RPMI8226 (cell line): ENCODE measurements around the gene RTN4R.
"Not testable (repeated sequence)": the region's sequence is repeated elsewhere in the genome, so short reads cannot be mapped to it uniquely, and the experiment has no call there.

ENCODE experiments used
- DNase-seq: peaks from one replicate; pipeline ENCODE4 v3.0.0-alpha.2; 2015

Gene RTN4R

GRCh38 chr22:20271114-20271994 lies 3.2 kb upstream of the RTN4R start:
- DNase-seq = no peak

- DNase-seq = not testable (repeated sequence)
Observed at GRCh38 chr22:20270190-20271113, 2.3 kb upstream of the RTN4R start.

DNA sequence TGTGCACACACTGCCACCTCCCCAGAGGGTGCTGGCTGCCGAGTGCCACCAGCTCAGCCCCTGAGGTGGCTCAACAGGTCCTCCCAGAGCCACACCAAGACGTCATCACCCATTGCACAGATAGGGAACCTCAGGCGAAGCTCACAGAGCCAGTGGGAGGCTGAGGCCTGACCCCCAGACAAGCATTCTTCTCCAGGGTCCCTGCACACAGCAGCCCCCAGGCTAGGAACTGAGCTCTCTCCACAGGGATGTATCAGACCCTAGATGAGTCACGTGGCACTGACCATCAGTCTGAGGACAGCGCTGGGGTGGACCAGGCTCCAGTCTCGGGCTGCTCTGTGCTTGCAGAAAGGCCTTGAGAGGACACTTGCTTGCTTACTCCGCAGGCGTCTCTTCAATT lies 1.6 kb upstream of the RTN4R start:
- not testable (repeated sequence) for DNase-seq

DNA sequence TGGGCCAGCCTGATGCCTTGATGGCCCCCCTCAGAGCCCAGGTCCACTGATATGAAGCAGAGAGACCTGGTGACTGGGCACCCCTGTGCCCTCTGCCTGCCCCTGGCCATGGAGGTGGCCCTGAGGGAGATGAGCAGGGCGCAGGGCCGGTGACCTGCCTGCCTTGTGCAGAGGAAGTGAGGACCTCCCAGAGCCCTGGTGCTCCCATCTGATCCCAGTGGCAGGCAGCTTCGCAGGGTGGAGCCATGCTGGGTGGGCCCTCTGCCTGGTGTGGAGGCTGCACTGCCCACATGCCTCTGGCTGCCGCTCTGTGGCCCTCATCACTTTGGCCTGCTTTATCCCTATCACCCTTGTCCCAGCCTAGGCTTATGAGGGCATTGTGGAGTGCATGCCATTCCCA lies 1.1 kb upstream of the RTN4R start:
- DNase-seq = not testable (repeated sequence)

DNA sequence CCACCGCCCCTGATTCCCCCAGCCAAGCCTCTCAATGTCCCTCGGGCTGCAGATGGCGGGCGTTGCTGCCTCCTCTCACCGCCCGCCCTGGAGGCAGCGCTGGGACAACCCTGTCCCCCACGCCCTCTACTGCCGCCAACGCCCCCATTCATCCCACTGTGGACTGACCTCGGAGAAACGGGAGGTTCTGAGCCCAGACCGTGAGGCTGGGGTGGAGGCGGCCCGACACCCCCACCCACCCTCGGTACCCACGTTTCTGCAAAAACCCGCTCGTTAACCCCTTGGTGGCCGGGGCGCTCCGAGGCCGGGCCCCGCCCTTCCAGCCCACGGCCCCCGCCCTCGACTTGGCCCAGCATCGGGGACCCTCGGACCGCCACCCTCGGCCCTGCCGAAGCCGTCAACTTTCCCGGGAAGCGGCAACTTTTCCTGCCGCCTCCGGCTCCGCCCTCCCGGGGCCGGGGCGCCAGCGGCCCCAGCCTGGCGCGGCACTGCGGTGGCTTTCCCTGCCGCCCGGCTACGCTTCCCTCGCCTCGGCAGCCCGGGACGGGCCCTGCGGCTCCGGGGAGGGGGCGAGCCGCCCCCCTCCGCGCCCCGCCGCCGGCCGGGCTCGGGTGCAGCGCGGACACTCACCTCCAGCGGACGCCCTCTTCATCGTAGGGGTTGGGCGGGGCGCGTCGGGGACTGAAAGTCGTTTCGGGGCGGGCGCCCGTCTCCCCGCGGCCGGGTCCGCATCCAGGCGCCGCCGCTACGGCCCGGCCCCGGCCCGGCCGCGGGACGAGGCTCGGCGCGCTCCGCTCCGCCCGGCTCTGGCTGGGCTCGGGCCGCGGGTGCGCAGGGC lies 458 bp downstream of the RTN4R start:
- DNase-seq = peak; percentile 3

DNA sequence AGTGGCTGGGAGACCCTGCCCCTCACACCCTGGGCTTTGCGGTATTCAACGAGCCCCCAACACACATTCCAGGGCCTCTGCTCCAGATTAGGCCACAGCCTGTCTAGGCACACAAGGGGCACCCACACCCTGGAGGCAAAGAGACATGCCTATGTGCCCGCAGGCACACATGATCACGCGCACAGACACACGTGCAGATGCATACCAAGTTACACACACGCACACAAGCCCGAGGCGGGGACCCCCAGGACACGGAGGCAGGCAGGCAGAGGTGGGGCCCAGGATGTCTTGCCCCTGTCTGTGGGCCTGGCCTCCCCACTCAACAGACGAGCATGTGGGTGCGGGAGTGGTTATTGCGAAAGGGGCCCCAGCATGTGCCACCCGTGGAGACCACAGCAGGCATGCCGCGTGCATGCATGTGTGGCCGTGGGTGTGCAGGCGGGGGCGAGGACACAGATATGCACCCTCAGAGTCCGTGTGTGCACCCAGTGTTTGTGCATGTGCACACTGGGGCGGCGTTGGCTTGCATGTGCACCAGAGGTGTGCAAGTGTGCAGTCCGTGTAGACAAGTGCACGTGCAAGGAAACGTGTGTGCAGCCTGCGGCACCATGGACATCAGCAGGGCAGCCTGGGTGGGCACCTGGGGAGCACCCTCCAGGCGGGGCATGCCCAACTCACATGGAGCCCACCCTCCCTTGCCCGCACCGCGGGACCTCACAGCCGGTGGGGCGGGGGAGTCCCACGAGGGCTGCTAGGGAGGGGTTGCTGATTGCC lies 1.3 kb downstream of the RTN4R start:
- not testable (repeated sequence) for DNase-seq

- not testable (repeated sequence) for DNase-seq
Observed at GRCh38 chr22:20265772-20266666, 2.1 kb downstream of the RTN4R start.

DNA sequence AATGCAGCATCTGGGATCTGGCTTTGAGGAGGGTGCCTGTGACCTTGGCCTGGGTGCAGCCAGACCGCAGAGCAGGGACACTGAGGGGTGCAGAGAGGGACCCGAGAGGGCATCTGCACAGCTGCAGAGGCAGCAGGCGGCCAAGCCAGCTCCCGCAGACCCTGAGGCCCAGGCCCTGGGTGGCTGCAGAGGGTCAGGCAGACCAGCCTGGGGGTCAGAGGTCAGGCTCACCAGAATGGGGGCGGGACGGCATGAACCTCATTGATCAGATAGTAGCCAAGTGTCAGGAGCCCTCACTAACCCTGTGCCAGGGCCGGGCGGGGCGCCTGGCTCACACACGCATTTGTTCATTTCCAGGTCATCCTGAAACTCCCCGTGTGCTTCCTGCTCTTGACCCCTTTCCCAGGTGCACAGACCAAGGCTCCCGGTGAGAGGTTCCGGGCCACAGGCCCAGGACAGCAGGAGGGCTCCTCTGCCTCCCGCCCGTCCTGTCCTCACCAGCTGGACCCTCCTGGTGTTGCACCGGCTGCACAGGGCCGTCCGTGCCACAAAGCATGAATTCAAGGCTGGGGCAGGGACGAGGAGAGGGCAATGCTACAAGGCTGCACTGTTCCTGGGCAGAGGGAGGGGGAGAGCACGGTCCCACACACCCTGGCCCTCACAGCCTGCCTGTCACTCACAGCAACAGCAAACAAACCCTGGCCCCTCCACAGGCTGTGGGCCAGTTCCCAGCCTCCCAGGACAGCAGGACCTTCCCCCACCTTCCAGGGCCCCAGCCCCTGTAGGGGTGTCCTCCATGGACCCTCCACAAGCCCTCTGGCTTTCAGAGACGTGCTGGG lies 3.3 kb downstream of the RTN4R start:
- no peak for DNase-seq

DNA sequence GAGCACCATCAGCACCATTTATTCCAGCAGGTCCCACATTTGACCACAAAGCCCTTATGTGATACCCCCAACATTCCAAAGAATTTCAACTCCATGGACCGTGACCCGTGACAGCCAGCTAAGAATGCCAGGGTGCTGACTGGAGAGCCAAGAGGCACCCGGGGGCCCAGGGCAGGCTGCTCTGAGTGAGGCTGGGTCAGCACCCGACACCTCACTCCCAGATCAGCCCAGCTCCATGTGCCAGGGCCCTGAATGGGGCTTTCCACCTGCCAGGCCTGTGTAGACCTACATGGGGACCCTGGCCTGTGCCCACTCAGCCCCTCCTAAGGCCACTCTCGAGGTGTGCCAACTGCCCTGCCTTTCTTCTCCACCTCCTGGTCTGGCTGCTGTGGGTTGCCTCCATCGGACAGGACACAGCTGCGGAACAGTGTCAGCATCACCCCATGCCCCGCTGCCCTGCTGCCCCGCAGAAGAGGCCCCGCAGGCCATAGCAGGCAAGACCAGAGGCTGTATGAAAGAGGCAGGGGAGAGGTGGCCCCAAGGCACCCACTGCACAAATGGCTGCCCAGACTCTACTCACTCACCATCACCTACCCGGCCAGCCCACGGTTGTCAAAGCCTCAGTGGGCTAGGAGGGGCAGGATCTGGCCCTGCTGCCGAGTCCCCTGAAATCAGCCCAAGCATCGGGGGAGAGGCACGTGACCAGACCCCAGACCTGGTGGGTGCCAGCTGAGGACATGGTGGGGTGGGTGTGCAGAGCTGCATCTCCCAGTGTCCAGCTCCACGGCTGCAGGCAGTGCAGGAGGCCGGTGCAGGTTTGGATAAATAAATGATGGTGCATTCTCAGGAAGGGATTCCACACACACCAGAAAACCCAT lies 4.5 kb downstream of the RTN4R start:
- DNase-seq = not testable (repeated sequence)

DNA sequence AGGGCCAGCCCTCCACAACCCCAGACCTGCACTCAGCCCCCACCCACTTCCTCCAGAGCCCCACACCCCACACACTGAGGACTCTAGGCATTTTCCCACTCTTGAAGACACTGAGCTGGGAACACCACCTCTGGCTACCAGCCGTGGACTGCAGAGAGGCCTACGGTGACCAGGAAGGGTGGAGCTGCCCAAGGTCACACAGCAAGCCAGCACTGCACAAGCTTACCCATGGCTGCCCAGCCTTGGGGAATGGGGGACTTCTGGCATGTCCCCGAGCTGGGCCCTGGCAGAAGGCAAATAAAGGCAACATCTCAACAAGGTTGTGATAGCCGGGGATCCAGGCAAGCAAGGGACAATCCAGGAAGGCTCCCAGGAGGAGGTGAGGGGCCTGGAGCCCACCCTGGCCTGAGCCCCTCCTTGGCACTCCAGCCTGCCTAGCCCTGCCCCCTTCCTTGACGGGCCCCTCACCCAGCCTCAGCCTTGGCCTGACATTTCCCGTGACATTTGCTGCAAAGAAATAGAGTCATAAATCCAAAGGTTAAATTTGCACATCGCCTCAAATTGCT lies 5.5 kb downstream of the RTN4R start:
- DNase-seq = no peak

GRCh38 chr22:20261848-20262581 lies 6.1 kb downstream of the RTN4R start:
- DNase-seq = no peak

DNA sequence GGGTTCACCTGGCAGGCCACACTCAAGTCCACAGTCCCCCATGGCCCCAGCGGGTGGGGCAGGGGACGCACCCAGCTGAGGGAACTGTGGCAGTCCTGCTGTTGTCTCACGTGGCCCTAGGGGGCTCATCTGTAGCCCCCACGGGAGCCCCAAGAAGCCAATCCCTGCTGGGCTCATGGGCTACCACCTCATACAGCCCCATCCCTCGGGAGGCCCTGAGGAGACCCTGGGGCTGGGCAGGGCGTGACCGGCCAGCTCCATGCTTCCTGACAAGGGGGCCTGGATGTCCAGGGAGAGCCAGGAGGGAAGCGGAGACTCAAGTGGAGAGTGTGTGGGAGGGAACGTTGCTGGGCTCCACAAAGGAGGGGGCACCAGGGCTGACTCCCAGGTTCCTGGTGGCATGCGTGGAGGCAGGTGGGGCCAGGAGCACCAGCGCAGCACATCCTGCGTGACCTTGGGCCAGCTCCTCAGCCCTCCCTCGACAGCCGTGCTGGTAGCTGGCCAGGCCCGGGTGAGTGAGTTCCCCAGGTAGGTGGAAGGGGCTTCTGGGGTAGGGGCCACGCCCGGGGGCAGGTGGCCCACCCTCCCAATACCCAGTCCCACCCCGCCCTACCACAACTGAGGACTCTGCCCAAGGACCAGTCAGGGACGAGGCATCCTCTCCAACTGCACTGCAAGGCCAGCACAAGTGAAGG lies 7.9 kb downstream of the RTN4R start:
- no peak for DNase-seq

DNA sequence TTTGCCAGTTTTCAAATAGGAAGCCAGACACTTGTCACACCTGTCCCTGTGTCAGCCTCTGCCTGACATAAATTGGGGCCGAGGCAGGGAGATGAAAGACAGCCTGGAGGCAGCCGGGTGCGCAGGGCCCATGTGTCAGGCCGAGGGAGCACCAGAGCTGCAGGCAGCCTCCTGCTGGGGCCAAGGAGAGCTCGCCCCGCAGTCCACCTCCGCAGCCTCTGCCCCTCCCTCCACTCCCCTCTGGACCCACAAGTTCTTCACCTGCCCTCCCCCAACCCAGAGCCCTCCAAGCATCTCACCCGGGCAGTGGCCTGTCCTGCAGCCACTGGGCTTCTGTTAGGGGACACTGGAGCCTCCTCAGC lies 8.8 kb downstream of the RTN4R start:
- no peak for DNase-seq

- no peak for DNase-seq
Observed at GRCh38 chr22:20258584-20259326, 9.4 kb downstream of the RTN4R start.

DNA sequence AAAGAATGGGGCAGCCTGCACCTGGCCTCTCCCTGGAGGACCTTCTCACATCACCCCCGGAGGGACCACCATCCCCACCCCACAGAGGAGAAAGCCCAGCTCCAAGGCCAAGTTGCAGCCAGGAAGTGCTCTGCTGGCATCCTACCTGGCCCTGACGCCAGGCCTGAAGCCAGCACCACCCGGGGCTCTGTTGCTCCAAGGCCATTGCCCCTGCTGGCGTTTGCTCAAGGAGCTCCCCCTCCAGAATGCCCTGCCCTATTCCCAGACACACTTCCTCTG lies 10.2 kb downstream of the RTN4R start:
- DNase-seq = no peak

DNA sequence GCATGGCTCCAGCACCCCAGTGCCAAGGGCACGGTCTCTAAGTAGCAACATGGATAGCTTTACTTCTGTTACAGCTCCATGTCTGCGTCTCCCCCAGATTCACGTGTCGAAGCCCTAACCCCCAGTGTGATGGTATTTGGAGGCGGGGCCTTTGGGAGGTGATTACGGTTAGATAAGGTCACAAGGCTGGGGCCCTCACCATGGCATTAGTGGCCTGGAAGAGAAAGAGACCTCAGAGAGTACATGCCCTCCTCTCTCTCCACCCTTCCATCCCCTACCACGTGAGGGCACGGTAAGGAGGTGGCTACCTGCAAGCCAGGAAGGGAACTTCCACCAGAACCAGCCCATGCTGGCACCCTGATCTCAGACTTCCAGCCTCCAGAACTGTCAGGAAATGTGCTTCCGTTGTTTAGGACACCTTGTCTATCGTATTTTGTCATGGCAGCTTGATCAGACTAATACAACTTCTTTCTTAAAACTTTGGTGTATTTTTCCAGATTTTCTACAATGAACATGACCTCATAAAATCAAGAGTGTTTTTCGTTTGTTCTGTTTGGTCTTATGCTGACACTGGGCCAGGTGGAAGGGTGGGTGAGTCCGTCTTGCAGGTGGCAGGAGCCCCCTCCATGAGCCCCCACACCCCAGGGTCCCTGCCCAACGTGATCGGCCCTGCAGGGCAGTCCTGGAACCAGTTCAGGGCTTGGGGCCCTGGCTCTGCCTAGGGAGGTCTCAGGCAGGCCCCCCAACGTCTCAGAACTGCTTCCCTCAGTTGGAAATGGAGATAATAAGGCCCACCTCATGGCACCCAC lies 10.7 kb downstream of the RTN4R start:
- no peak for DNase-seq
